Loucy (cell line): Measurements from ENCODE around the gene OR8B12.

ENCODE experiments used
- H2AFZ ChIP-seq: fragments of 200-600 bp; sonication (generic); 2 replicates; pipeline ENCODE4 v1.6.0; 2016; ENCODE audit warnings: antibody characterized with exemption, mild to moderate bottlenecking, low read length, moderate library complexity
- H3F3A ChIP-seq: fragments of 200-600 bp; 2 replicates; pipeline ENCODE4 v1.6.0; 2016; ENCODE audit warnings: antibody characterized with exemption, low read depth, mild to moderate bottlenecking
- H3K27me3 ChIP-seq: fragments of 200-600 bp; sonication (generic); 2 replicates; pipeline ENCODE4 v1.6.1; 2014; ENCODE audit warnings: low read length, mild to moderate bottlenecking; ENCODE audit not compliant: insufficient read depth, poor library complexity, severe bottlenecking
- H3K36me3 ChIP-seq: fragments of 200-600 bp; sonication (generic); 2 replicates; pipeline ENCODE4 v1.6.1; 2016; ENCODE audit warnings: low read length; ENCODE audit not compliant: insufficient read depth
- H3K4me1 ChIP-seq: fragments of 200-600 bp; sonication (generic); 2 replicates; pipeline ENCODE4 v1.5.1; 2014; ENCODE audit warnings: low read length, mild to moderate bottlenecking; ENCODE audit not compliant: insufficient read depth, poor library complexity, severe bottlenecking
- H3K4me2 ChIP-seq: fragments of 200-600 bp; sonication (generic); 2 replicates; pipeline ENCODE4 v1.6.0; 2014; ENCODE audit warnings: antibody characterized with exemption, low read length, low read depth, mild to moderate bottlenecking; ENCODE audit not compliant: poor library complexity, severe bottlenecking
- H3K4me3 ChIP-seq: fragments of 200-600 bp; sonication (generic); 2 replicates; pipeline ENCODE4 v1.5.1; 2014; ENCODE audit warnings: low read length, mild to moderate bottlenecking, mixed read lengths; ENCODE audit not compliant: poor library complexity, severe bottlenecking
- H3K79me2 ChIP-seq: fragments of 200-600 bp; sonication (generic); 2 replicates; pipeline ENCODE4 v1.6.1; 2014; ENCODE audit warnings: low read length; ENCODE audit not compliant: insufficient read depth
- H3K9ac ChIP-seq: fragments of 200-600 bp; sonication (generic); 2 replicates; pipeline ENCODE4 v1.6.0; 2014; ENCODE audit warnings: mild to moderate bottlenecking, low read depth, low read length, moderate library complexity; ENCODE audit not compliant: poor library complexity, severe bottlenecking
- H3K9me2 ChIP-seq: fragments of 200-600 bp; sonication (generic); replicated peaks from 2 replicates; pipeline ENCODE4 v1.6.1; 2016; ENCODE audit warnings: low read depth, low read length, mixed read lengths
- H3K9me3 ChIP-seq: fragments of 200-600 bp; sonication (generic); 2 replicates; pipeline ENCODE4 v1.6.1; 2014; ENCODE audit warnings: mild to moderate bottlenecking, antibody characterized with exemption, low read length, low read depth; ENCODE audit not compliant: insufficient read depth
- H4K20me1 ChIP-seq: fragments of 200-600 bp; sonication (generic); 2 replicates; pipeline ENCODE4 v1.6.0; 2014; ENCODE audit warnings: antibody characterized with exemption, low read length, mild to moderate bottlenecking; ENCODE audit not compliant: insufficient read depth, poor library complexity, severe bottlenecking
- CTCF ChIP-seq: fragments of 200-600 bp; sonication (generic); conservative IDR thresholded peaks from 2 replicates; pipeline ENCODE4 v1.5.1; 2014; ENCODE audit warnings: mild to moderate bottlenecking, antibody characterized with exemption, low read length
- EZH2phosphoT487 ChIP-seq: fragments of 200-600 bp; IDR thresholded peaks from 2 replicates; pipeline ENCODE4 v1.6.1; 2018; ENCODE audit warnings: antibody characterized with exemption, mild to moderate bottlenecking, moderate library complexity, borderline replicate concordance

Gene OR8B12, protein sequence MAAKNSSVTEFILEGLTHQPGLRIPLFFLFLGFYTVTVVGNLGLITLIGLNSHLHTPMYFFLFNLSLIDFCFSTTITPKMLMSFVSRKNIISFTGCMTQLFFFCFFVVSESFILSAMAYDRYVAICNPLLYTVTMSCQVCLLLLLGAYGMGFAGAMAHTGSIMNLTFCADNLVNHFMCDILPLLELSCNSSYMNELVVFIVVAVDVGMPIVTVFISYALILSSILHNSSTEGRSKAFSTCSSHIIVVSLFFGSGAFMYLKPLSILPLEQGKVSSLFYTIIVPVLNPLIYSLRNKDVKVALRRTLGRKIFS

DNA sequence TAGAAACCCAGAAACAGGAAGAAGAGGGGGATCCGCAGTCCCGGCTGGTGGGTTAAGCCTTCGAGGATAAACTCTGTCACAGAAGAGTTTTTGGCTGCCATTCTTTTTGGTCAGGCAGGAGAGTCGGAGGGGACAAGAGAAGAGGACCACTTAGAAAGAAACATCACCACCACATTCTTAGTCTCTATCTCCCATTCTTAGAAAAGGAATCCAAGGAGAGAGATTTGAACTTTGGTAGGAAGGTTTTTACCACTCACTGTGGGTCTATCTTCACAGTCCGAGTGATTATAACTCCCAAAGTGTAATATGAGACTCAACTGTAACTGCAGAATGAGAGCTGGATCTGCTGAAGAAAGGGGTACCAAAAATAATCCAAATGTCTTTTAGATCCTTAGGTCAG is at the start of gene OR8B12:
Gene OR8B12, minus strand, starts transcription at position 101 of the 400 bp plus-strand sequence. Its CDS starts 0 bp downstream, at position 101.
- H3K9me3 ChIP-seq = no peaks in the 10 kb centered on the region
- H4K20me1 ChIP-seq = no peaks in the 10 kb centered on the region
- no peak within 1 kb of the TSS for H3K9ac ChIP-seq
- no peaks in the 10 kb centered on the region for H3K79me2 ChIP-seq
- H3K9me2 ChIP-seq = no peaks in the 10 kb centered on the region
- no peak for TF ChIP-seq EZH2phosphoT487
- no peaks in the 10 kb centered on the region for H3K4me1 ChIP-seq
- H3F3A ChIP-seq = no peaks in the 10 kb centered on the region
- H3K4me3 ChIP-seq = no peak within 1 kb of the TSS
- no peak within 1 kb of the TSS for H2AFZ ChIP-seq
- H3K27me3 ChIP-seq = no peaks in the 10 kb centered on the region
- no peaks in the 10 kb centered on the region for H3K36me3 ChIP-seq
- no peak within 1 kb of the TSS for H3K4me2 ChIP-seq

GRCh38 chr11:124592627-124593026 is 49.2 kb upstream of the OR8B12 start:
- H3K9me3 ChIP-seq = no peaks in the 10 kb centered on the region
- H4K20me1 ChIP-seq = no peaks in the 10 kb centered on the region
- H3K36me3 ChIP-seq = no peaks in the 10 kb centered on the region
- no peaks in the 10 kb centered on the region for H3K79me2 ChIP-seq
- H2AFZ ChIP-seq = no peak overlapping the region
- H3K27me3 ChIP-seq = peaks cover 4% of the 10 kb centered on the region
- no peak overlapping the region for H3K4me3 ChIP-seq
- TF ChIP-seq CTCF = no peak
- no peak for TF ChIP-seq EZH2phosphoT487
- no peaks in the 10 kb centered on the region for H3K4me1 ChIP-seq
- H3K4me2 ChIP-seq = no peak overlapping the region
- H3K9me2 ChIP-seq = no peaks in the 10 kb centered on the region
- H3K9ac ChIP-seq = no peak overlapping the region
- H3F3A ChIP-seq = no peaks in the 10 kb centered on the region

GRCh38 chr11:124591430-124591829 is 48.0 kb upstream of the OR8B12 start:
- H3K27me3 ChIP-seq = no peaks in the 10 kb centered on the region

More at GRCh38 chr11:124591430-124591829, 48.0 kb upstream of the OR8B12 start:
- H3K4me1 ChIP-seq = no peaks in the 10 kb centered on the region
- H3K4me3 ChIP-seq = no peak overlapping the region
- no peak overlapping the region for H3K4me2 ChIP-seq
- H3K36me3 ChIP-seq = no peaks in the 10 kb centered on the region
- no peaks in the 10 kb centered on the region for H3F3A ChIP-seq
- H2AFZ ChIP-seq = no peak overlapping the region
- no peaks in the 10 kb centered on the region for H4K20me1 ChIP-seq
- H3K9ac ChIP-seq = no peak overlapping the region
- no peaks in the 10 kb centered on the region for H3K9me3 ChIP-seq
- TF ChIP-seq CTCF (no peak), EZH2phosphoT487 (no peak)
- H3K79me2 ChIP-seq = no peaks in the 10 kb centered on the region
- no peaks in the 10 kb centered on the region for H3K9me2 ChIP-seq
